Measurements from ENCODE around the gene KIF26A. TPM values are rescaled to one million over a fixed set of nuclear protein-coding genes. Genes with fewer than 3 reads are reported as not detected.

Gene KIF26A
- total and polyA plus RNA-seq, 2 of the 13 experiments (the other 11 are each of a cell fraction or from before 2014, with no cell fraction given), result not detected

DNA sequence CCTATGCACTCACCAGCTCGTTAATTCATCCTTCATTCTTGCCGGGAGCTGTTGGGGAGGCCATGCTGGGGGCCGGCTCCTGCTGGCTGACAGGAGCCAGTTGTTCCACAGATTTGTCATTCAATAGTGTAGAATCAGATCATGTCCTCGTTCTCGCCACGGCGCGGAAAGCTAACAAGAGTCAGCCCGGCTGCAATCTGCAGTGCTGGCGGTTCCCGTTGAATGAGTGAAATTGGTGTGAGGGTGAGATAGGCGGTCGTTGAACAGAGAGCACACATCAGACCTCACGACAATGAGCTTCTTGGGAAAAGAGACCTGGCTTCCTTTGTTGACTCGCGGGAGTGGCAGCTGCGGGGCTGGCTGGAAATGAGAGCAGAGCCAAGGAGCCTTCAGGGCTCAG is 57.5 kb downstream of the KIF26A start (continued):
- TF ChIP-seq, protein P1, sequence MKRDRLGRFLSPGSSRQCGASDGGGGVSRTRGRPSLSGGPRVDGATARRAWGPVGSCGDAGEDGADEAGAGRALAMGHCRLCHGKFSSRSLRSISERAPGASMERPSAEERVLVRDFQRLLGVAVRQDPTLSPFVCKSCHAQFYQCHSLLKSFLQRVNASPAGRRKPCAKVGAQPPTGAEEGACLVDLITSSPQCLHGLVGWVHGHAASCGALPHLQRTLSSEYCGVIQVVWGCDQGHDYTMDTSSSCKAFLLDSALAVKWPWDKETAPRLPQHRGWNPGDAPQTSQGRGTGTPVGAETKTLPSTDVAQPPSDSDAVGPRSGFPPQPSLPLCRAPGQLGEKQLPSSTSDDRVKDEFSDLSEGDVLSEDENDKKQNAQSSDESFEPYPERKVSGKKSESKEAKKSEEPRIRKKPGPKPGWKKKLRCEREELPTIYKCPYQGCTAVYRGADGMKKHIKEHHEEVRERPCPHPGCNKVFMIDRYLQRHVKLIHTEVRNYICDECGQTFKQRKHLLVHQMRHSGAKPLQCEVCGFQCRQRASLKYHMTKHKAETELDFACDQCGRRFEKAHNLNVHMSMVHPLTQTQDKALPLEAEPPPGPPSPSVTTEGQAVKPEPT (CRISPR knock-in tag; IDR thresholded peaks at IDR 0.05; ENCODE audit: low read depth), result no peak
- TF ChIP-seq, protein P2, sequence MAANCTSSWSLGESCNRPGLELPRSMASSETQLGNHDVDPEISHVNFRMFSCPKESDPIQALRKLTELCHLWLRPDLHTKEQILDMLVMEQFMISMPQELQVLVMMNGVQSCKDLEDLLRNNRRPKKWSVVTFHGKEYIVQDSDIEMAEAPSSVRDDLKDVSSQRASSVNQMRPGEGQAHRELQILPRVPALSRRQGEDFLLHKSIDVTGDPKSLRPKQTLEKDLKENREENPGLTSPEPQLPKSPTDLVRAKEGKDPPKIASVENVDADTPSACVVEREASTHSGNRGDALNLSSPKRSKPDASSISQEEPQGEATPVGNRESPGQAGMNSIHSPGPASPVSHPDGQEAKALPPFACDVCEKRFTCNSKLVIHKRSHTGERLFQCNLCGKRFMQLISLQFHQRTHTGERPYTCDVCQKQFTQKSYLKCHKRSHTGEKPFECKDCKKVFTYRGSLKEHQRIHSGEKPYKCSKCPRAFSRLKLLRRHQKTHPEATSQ (CRISPR knock-in tag; IDR thresholded peaks at IDR 0.05; ENCODE audit: borderline replicate concordance), result no peak
- TF ChIP-seq, protein P3, sequence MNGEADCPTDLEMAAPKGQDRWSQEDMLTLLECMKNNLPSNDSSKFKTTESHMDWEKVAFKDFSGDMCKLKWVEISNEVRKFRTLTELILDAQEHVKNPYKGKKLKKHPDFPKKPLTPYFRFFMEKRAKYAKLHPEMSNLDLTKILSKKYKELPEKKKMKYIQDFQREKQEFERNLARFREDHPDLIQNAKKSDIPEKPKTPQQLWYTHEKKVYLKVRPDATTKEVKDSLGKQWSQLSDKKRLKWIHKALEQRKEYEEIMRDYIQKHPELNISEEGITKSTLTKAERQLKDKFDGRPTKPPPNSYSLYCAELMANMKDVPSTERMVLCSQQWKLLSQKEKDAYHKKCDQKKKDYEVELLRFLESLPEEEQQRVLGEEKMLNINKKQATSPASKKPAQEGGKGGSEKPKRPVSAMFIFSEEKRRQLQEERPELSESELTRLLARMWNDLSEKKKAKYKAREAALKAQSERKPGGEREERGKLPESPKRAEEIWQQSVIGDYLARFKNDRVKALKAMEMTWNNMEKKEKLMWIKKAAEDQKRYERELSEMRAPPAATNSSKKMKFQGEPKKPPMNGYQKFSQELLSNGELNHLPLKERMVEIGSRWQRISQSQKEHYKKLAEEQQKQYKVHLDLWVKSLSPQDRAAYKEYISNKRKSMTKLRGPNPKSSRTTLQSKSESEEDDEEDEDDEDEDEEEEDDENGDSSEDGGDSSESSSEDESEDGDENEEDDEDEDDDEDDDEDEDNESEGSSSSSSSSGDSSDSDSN (CRISPR knock-in tag; IDR thresholded peaks at IDR 0.05), result no peak
- TF ChIP-seq, protein P4, sequence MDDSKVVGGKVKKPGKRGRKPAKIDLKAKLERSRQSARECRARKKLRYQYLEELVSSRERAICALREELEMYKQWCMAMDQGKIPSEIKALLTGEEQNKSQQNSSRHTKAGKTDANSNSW (CRISPR knock-in tag; IDR thresholded peaks at IDR 0.05; ENCODE audit: borderline replicate concordance), result no peak
- TF ChIP-seq ZNF562 (CRISPR knock-in tag; IDR thresholded peaks at IDR 0.05; ENCODE audit: borderline replicate concordance), result no peak

All from HepG2 (cell line).